OCI-LY7 (cell line): Measurements from ENCODE around the gene CNIH3.

Source experiments
- CTCF ChIP-seq: fragments of 200-600 bp; sonication (generic); conservative IDR thresholded peaks from 2 replicates; pipeline ENCODE4 v1.5.1; 2014; ENCODE audit warnings: mild to moderate bottlenecking, antibody characterized with exemption, low read length, moderate library complexity, mixed read lengths
- EZH2phosphoT487 ChIP-seq: fragments of 200-600 bp; sonication (generic); IDR thresholded peaks from 2 replicates; pipeline ENCODE4 v1.6.1; 2018; ENCODE audit warnings: low read depth, borderline replicate concordance, mild to moderate bottlenecking, mixed run types, antibody characterized with exemption, low read length, moderate library complexity, mixed read lengths

GRCh38 chr1:224740685-224741052 is 124.6 kb downstream of the CNIH3 start:
- no peak for TF ChIP-seq CTCF
- no peak for TF ChIP-seq EZH2phosphoT487
